ENCODE measurements around the gene POU4F1. TPM values are rescaled to one million over a fixed set of nuclear protein-coding genes. Genes with fewer than 3 reads are reported as not detected.

POU4F1 gene
- polyA plus RNA-seq, 1 donor: 13.2 TPM

- no peak for DNase-seq
Measured at GRCh38 chr13:78606471-78607408, 3.4 kb upstream of the POU4F1 start.

- DNase-seq: no peak
Measured at GRCh38 chr13:78604782-78605611, 1.6 kb upstream of the POU4F1 start.

- DNase-seq: no peak
Measured at GRCh38 chr13:78602561-78603239, 652 bp downstream of the POU4F1 start.

- no peak for DNase-seq
Measured at GRCh38 chr13:78601874-78602560, 1.3 kb downstream of the POU4F1 start.

GRCh38 chr13:78601124-78601873 lies 2.1 kb downstream of the POU4F1 start:
- no peak for DNase-seq

GRCh38 chr13:78600280-78600883 lies 3.0 kb downstream of the POU4F1 start:
- DNase-seq: no peak

GRCh38 chr13:78599645-78600279 lies 3.6 kb downstream of the POU4F1 start:
- DNase-seq: no peak

- DNase-seq: no peak
Measured at GRCh38 chr13:78598966-78599644, 4.2 kb downstream of the POU4F1 start.

- no peak for DNase-seq
Measured at GRCh38 chr13:78598116-78598781, 5.1 kb downstream of the POU4F1 start.

- no peak for DNase-seq
Measured at GRCh38 chr13:78597602-78597932, 5.8 kb downstream of the POU4F1 start.

- DNase-seq: no peak
Measured at GRCh38 chr13:78596736-78597601, 6.4 kb downstream of the POU4F1 start.

- DNase-seq: no peak
Measured at GRCh38 chr13:78596399-78596735, 7.0 kb downstream of the POU4F1 start.

GRCh38 chr13:78595495-78596398 lies 7.6 kb downstream of the POU4F1 start:
- no peak for DNase-seq

GRCh38 chr13:78594456-78594975 lies 8.8 kb downstream of the POU4F1 start:
- DNase-seq: no peak

- DNase-seq: no peak
Measured at GRCh38 chr13:78593652-78594455, 9.5 kb downstream of the POU4F1 start.

GRCh38 chr13:78593129-78593528 lies 10.2 kb downstream of the POU4F1 start:
- no peak for DNase-seq

All from hindlimb muscle (tissue), 1 donor.